HUES64 (cell line): Measurements from ENCODE around the gene CCDC43.

ENCODE experiments used
- H3K27ac ChIP-seq: 2 replicates; pipeline ENCODE4 v1.7.0; 2013; ENCODE audit warnings: low read depth, low read length, inconsistent platforms
- H3K27me3 ChIP-seq: 2 replicates; pipeline ENCODE4 v1.6.1; 2013; ENCODE audit warnings: mild to moderate bottlenecking, low read length; ENCODE audit not compliant: insufficient read depth
- H3K36me3 ChIP-seq: 2 replicates; pipeline ENCODE4 v1.6.1; 2013; ENCODE audit warnings: mild to moderate bottlenecking, low read length; ENCODE audit not compliant: insufficient read depth
- H3K4me1 ChIP-seq: 2 replicates; pipeline ENCODE4 v1.6.1; 2013; ENCODE audit warnings: mild to moderate bottlenecking, low read length, moderate library complexity; ENCODE audit not compliant: insufficient read depth
- H3K4me3 ChIP-seq: 2 replicates; pipeline ENCODE4 v1.5.1; 2013; ENCODE audit warnings: mild to moderate bottlenecking, low read length, moderate library complexity
- H3K9ac ChIP-seq: 2 replicates; pipeline ENCODE4 v1.6.1; 2013; ENCODE audit warnings: mild to moderate bottlenecking, low read depth, low read length
- H3K9me3 ChIP-seq: 2 replicates; pipeline ENCODE4 v1.6.1; 2013; ENCODE audit warnings: low read depth, low read length; ENCODE audit not compliant: insufficient read depth
- WGBS: fragments of 150-250, 120-280 bp; methylation state at CpG from one replicate; pipeline ENCODE4 v1.1.7; 2013; ENCODE audit warnings: missing lambda C conversion rate; 5-methylcytosine and 5-hydroxymethylcytosine counted together

Gene CCDC43

GRCh38 chr17:44666006-44666405 lies 23.6 kb downstream of the CCDC43 start:
- Histone ChIP-seq H3K4me1 (no peaks in the 10 kb centered on the region), H3K4me3 (no peak overlapping the region), H3K9me3 (no peaks in the 10 kb centered on the region), H3K36me3 (no peaks in the 10 kb centered on the region), H3K27ac (no peak overlapping the region), H3K9ac (no peak overlapping the region), H3K27me3 (no peaks in the 10 kb centered on the region)
- no CpG with 5 or more reads among the region's 1 CpG for WGBS

GRCh38 chr17:44664867-44665266 lies 24.7 kb downstream of the CCDC43 start:
- Histone ChIP-seq H3K27ac (no peak overlapping the region), H3K36me3 (no peaks in the 10 kb centered on the region), H3K9ac (no peak overlapping the region), H3K4me3 (no peak overlapping the region), H3K27me3 (no peaks in the 10 kb centered on the region), H3K9me3 (no peaks in the 10 kb centered on the region), H3K4me1 (no peaks in the 10 kb centered on the region)
- WGBS: 80% methylated on average over 1 of the region's 1 CpG

- Histone ChIP-seq H3K9ac (no peak overlapping the region), H3K36me3 (no peaks in the 10 kb centered on the region), H3K4me1 (no peaks in the 10 kb centered on the region), H3K27me3 (no peaks in the 10 kb centered on the region; the same call in 1 of the 2 replicates), H3K4me3 (no peak overlapping the region), H3K27ac (no peak overlapping the region), H3K9me3 (no peaks in the 10 kb centered on the region)
- WGBS: 80% methylated on average over 1 of the region's 1 CpG
Observed at GRCh38 chr17:44663095-44663494, 26.5 kb downstream of the CCDC43 start.

- 100% methylated on average over 1 of the region's 2 CpGs for WGBS
- Histone ChIP-seq H3K27me3 (peaks cover 11% of the 10 kb centered on the region), H3K9ac (no peak overlapping the region), H3K27ac (no peak overlapping the region), H3K4me1 (no peaks in the 10 kb centered on the region), H3K36me3 (no peaks in the 10 kb centered on the region), H3K4me3 (no peak overlapping the region), H3K9me3 (no peaks in the 10 kb centered on the region)
Observed at GRCh38 chr17:44661835-44662234, 27.7 kb downstream of the CCDC43 start.

GRCh38 chr17:44655983-44656710 lies 33.4 kb downstream of the CCDC43 start, which contains the start of gene MEIOC:
MEIOC (plus strand) TSS chr17:44656468; CDS start chr17:44656614, 146 bp downstream.
- WGBS: 9% methylated on average over 57 of the region's 57 CpGs
- Histone ChIP-seq H3K27me3 (peaks cover 50% of the 10 kb centered on the region), H3K4me1 (no peaks in the 10 kb centered on the region), H3K9ac (no peak within 1 kb of the TSS), H3K9me3 (peaks cover 4% of the 10 kb centered on the region; the same call in 1 of the 2 replicates), H3K27ac (no peak within 1 kb of the TSS), H3K4me3 (peak within 1 kb of the TSS; percentile 46), H3K36me3 (no peaks in the 10 kb centered on the region)

- no peaks in the 10 kb centered on the region for H3K36me3 ChIP-seq
- H3K9me3 ChIP-seq: peaks cover 4% of the 10 kb centered on the region; the same call in 1 of the 2 replicates
- no peak overlapping the region for H3K27ac ChIP-seq
- H3K4me1 ChIP-seq: no peaks in the 10 kb centered on the region
- peaks cover 58% of the 10 kb centered on the region for H3K27me3 ChIP-seq
- 100% methylated on average over 1 of the region's 1 CpG for WGBS
- no peak overlapping the region for H3K9ac ChIP-seq
- H3K4me3 ChIP-seq: no peak overlapping the region
Observed at GRCh38 chr17:44653954-44654353, 35.6 kb downstream of the CCDC43 start.

GRCh38 chr17:44653384-44653783 lies 36.2 kb downstream of the CCDC43 start:
- H3K9ac ChIP-seq: no peak overlapping the region
- H3K4me1 ChIP-seq: no peaks in the 10 kb centered on the region
- WGBS: 93% methylated on average over 3 of the region's 3 CpGs
- peaks cover 4% of the 10 kb centered on the region; the same call in 1 of the 2 replicates for H3K9me3 ChIP-seq
- H3K27me3 ChIP-seq: peaks cover 60% of the 10 kb centered on the region
- H3K27ac ChIP-seq: no peak overlapping the region
- no peaks in the 10 kb centered on the region for H3K36me3 ChIP-seq
- no peak overlapping the region for H3K4me3 ChIP-seq

GRCh38 chr17:44652727-44653126 lies 36.8 kb downstream of the CCDC43 start:
- H3K27ac ChIP-seq: no peak overlapping the region
- peaks cover 57% of the 10 kb centered on the region for H3K27me3 ChIP-seq
- WGBS: 89% methylated on average over 8 of the region's 8 CpGs
- no peak overlapping the region for H3K9ac ChIP-seq
- H3K4me1 ChIP-seq: no peaks in the 10 kb centered on the region
- H3K36me3 ChIP-seq: no peaks in the 10 kb centered on the region
- H3K9me3 ChIP-seq: peaks cover 4% of the 10 kb centered on the region; the same call in 1 of the 2 replicates
- no peak overlapping the region for H3K4me3 ChIP-seq

- Histone ChIP-seq H3K4me3 (no peak overlapping the region), H3K27ac (no peak overlapping the region), H3K4me1 (no peaks in the 10 kb centered on the region), H3K9me3 (peaks cover 4% of the 10 kb centered on the region; the same call in 1 of the 2 replicates), H3K36me3 (no peaks in the 10 kb centered on the region), H3K9ac (no peak overlapping the region), H3K27me3 (peaks cover 42% of the 10 kb centered on the region)
- 81% methylated on average over 5 of the region's 5 CpGs for WGBS
Observed at GRCh38 chr17:44651228-44651627, 38.3 kb downstream of the CCDC43 start.

- Histone ChIP-seq H3K9ac (no peak overlapping the region), H3K36me3 (no peaks in the 10 kb centered on the region), H3K27me3 (peaks cover 21% of the 10 kb centered on the region), H3K4me3 (no peak overlapping the region), H3K9me3 (no peaks in the 10 kb centered on the region), H3K27ac (no peak overlapping the region), H3K4me1 (no peaks in the 10 kb centered on the region)
- 86% methylated on average over 2 of the region's 2 CpGs for WGBS
Observed at GRCh38 chr17:44648963-44649362, 40.6 kb downstream of the CCDC43 start.

GRCh38 chr17:44647736-44648135 lies 41.8 kb downstream of the CCDC43 start:
- Histone ChIP-seq H3K36me3 (no peaks in the 10 kb centered on the region), H3K4me3 (no peak overlapping the region), H3K4me1 (no peaks in the 10 kb centered on the region), H3K9me3 (no peaks in the 10 kb centered on the region), H3K27ac (no peak overlapping the region), H3K9ac (no peak overlapping the region), H3K27me3 (peaks cover 13% of the 10 kb centered on the region)
